CD4-positive, alpha-beta memory T cell (primary cell): Measurements from ENCODE around the gene RASSF5. TPM values are rescaled to one million over a fixed set of nuclear protein-coding genes. Genes with fewer than 3 reads are reported as not detected.
"Not testable (repeated sequence)": the region's sequence is repeated elsewhere in the genome, so short reads cannot be mapped to it uniquely, and the experiment has no call there.

Experiments
- CTCF ChIA-PET: fragments of 350-600 bp; sonication (Branson Sonifier 250); formaldehyde crosslinking; loops from one replicate; lab custom pipeline; 2021; ENCODE audit warnings: inconsistent platforms; ENCODE audit not compliant: partially characterized antibody; lab: Charles Lee
- POLR2A ChIA-PET: fragments of 350-600 bp; sonication (Branson Sonifier 250); formaldehyde crosslinking; loops from one replicate; lab custom pipeline; 2021; ENCODE audit not compliant: partially characterized antibody; lab: Charles Lee
- DNase-seq, 5 donors: peaks; one replicate each; pipeline versions ENCODE4 v3.0.0 to v3.0.0-alpha.2; 2020 to 2022; ENCODE audit warnings: mixed read lengths in 1 of 5
- H3K27ac ChIP-seq: one replicate; pipeline ENCODE4 v1.7.0; 2013; ENCODE audit warnings: low read depth, low read length
- H3K27me3 ChIP-seq: 2 replicates; pipeline ENCODE4 v1.7.0; 2013; ENCODE audit warnings: mild to moderate bottlenecking, low read length, moderate library complexity; ENCODE audit not compliant: insufficient read depth
- H3K36me3 ChIP-seq: 2 replicates; pipeline ENCODE4 v1.7.0; 2013; ENCODE audit warnings: mild to moderate bottlenecking, low read length, moderate library complexity; ENCODE audit not compliant: insufficient read depth
- H3K4me1 ChIP-seq: 2 replicates; pipeline ENCODE4 v1.7.0; 2013; ENCODE audit warnings: mild to moderate bottlenecking, low read length, moderate library complexity; ENCODE audit not compliant: insufficient read depth
- H3K4me3 ChIP-seq, 2 donors: one replicate each; pipeline ENCODE4 v1.7.0; 2013; ENCODE audit warnings: low read length in 2 of 2, mild to moderate bottlenecking in 1 of 2
- H3K9me3 ChIP-seq, 2 donors: one replicate each; pipeline ENCODE4 v1.7.0; 2013; ENCODE audit warnings: low read length in 2 of 2, control low read depth in 1 of 2; ENCODE audit not compliant: control insufficient read depth in 1 of 2
- H3K27ac Mint-ChIP-seq, 7 donors: one replicate each; pipeline ENCODE4 v1.8.0; 2020 to 2021; ENCODE audit warnings: mixed read lengths in 7 of 7, mild to moderate bottlenecking in 6 of 7, inconsistent platforms in 3 of 7, moderate library complexity in 3 of 7
- H3K27me3 Mint-ChIP-seq, 2 donors: one replicate each; pipeline ENCODE4 v1.8.0; 2020 to 2021; ENCODE audit warnings: mixed read lengths in 2 of 2
- H3K36me3 Mint-ChIP-seq, 2 donors: one replicate each; pipeline ENCODE4 v1.8.0; 2020 to 2021; ENCODE audit warnings: mixed read lengths in 2 of 2, inconsistent platforms in 1 of 2, mild to moderate bottlenecking in 1 of 2
- H3K4me1 Mint-ChIP-seq, 4 donors: one replicate each; pipeline ENCODE4 v1.8.0; 2020 to 2021; ENCODE audit warnings: mixed read lengths in 4 of 4, mild to moderate bottlenecking in 1 of 4
- H3K4me3 Mint-ChIP-seq, 8 donors: one replicate each; pipeline ENCODE4 v1.8.0; 2020 to 2021; ENCODE audit warnings: mixed read lengths in 8 of 8, mild to moderate bottlenecking in 7 of 8, moderate library complexity in 6 of 8, inconsistent platforms in 3 of 8
- H3K9me3 Mint-ChIP-seq, 8 donors: one replicate each; pipeline ENCODE4 v1.8.0; 2020 to 2021; ENCODE audit warnings: mixed read lengths in 8 of 8, mild to moderate bottlenecking in 5 of 8, inconsistent platforms in 3 of 8, moderate library complexity in 1 of 8
- intact Hi-C: fragments of 100-400 bp; cut with micrococcal nuclease; formaldehyde crosslinking; loops from one replicate; pipeline ENCODE4 v1.15.1; 2023
- polyA plus RNA-seq, 2 donors: library from polyadenylated mRNA; unstranded; fragments of 300-500 nt; fragmentation: Illumina TruSeq; gene quantifications; one replicate each; pipeline ENCODE4 v1.2.3, GENCODE V29; 2021
- total RNA-seq, 2 experiments: library from RNA; stranded (reverse); gene quantifications; one replicate each; pipeline ENCODE4 v1.2.3, GENCODE V29; 2021

Gene RASSF5
- total and polyA plus RNA-seq, 4 experiments from 2014 or later: 186 to 298 (median 220) TPM

- ChIA-PET CTCF (interaction anchor here (0.5 to 18.9 kb wide), 16 partner anchors 8 to 117 kb away, joined by 3 to 550 read pairs (median 4); partner anchors contain the start of genes DYRK3 and EIF2D), POLR2A (interaction anchor here (0.9 to 19.2 kb wide), 8 partner anchors 20 to 115 kb away, joined by 3 to 786 read pairs (median 4); partner anchors contain the start of genes DYRK3, IKBKE and RASSF5)
- Mint-ChIP-seq H3K4me1 (peaks cover 79 to 94% (median 87%) of the 10 kb centered on the region in 4 donors), H3K4me3 (peak overlapping the region; percentile 62 to 86 (median 78)), H3K36me3 (peaks cover 35 to 72% of the 10 kb centered on the region in 2 donors), H3K9me3 (peaks cover 0 to 5% (median 0%) of the 10 kb centered on the region in 8 donors), H3K27ac (peak overlapping the region; percentile 93 to 99 (median 97)), H3K27me3 (no peaks in the 10 kb centered on the region)
- H3K36me3 ChIP-seq: peaks cover 27% of the 10 kb centered on the region
- peak overlapping the region; percentile 11 to 37 for H3K4me3 ChIP-seq
- H3K9me3 ChIP-seq: no peaks in the 10 kb centered on the region
- DNase-seq: peak; percentile 81 to 98 (median 83)
- H3K4me1 ChIP-seq: peaks cover 99% of the 10 kb centered on the region
- H3K27ac ChIP-seq: peak overlapping the region; percentile 89
- H3K27me3 ChIP-seq: no peaks in the 10 kb centered on the region
- intact Hi-C loops: loop anchor here (1.0 kb wide), 1 partner anchor 24 kb away; no protein-coding TSS in a partner anchor
Measured at GRCh38 chr1:206579747-206580437, 72.6 kb downstream of the RASSF5 start.

GRCh38 chr1:206580438-206581113 is 73.2 kb downstream of the RASSF5 start:
- ChIA-PET POLR2A (interaction anchor here (0.9 to 19.2 kb wide), 10 partner anchors 9 to 116 kb away, joined by 3 to 786 read pairs (median 4); partner anchors contain the start of genes DYRK3, IKBKE and RASSF5), CTCF (interaction anchor here (0.8 to 18.9 kb wide), 17 partner anchors 8 to 118 kb away, joined by 3 to 550 read pairs (median 4); partner anchors contain the start of genes DYRK3 and EIF2D)
- Histone ChIP-seq H3K4me3 (peak overlapping the region; percentile 11 to 37), H3K36me3 (peaks cover 33% of the 10 kb centered on the region), H3K4me1 (peaks cover 92% of the 10 kb centered on the region), H3K9me3 (no peaks in the 10 kb centered on the region), H3K27ac (peak overlapping the region; percentile 89), H3K27me3 (no peaks in the 10 kb centered on the region)
- Mint-ChIP-seq H3K4me1 (peaks cover 73 to 91% (median 81%) of the 10 kb centered on the region in 4 donors), H3K36me3 (peaks cover 40 to 72% of the 10 kb centered on the region in 2 donors), H3K27ac (peak overlapping the region; percentile 93 to 99 (median 97)), H3K27me3 (no peaks in the 10 kb centered on the region), H3K4me3 (peak overlapping the region; percentile 62 to 86 (median 78)), H3K9me3 (peaks cover 0 to 5% (median 0%) of the 10 kb centered on the region in 8 donors)
- intact Hi-C loops: loop anchor here (1.0 kb wide), 1 partner anchor 24 kb away; no protein-coding TSS in a partner anchor
- DNase-seq: no peak

- Histone ChIP-seq H3K27ac (peak overlapping the region; percentile 89), H3K36me3 (peaks cover 39% of the 10 kb centered on the region), H3K4me3 (peak overlapping the region in 1 of 2 donors; percentile 11), H3K4me1 (peaks cover 87% of the 10 kb centered on the region)
- peaks cover 44 to 77% of the 10 kb centered on the region in 2 donors for H3K36me3 Mint-ChIP-seq
- H3K27me3 ChIP-seq, H3K9me3 Mint-ChIP-seq, intact Hi-C loops, H3K9me3 ChIP-seq, DNase-seq, H3K27me3 Mint-ChIP-seq: not testable (repeated sequence)
- peaks cover 69 to 86% (median 76%) of the 10 kb centered on the region in 4 donors for H3K4me1 Mint-ChIP-seq
- H3K27ac Mint-ChIP-seq: peak overlapping the region; percentile 93 to 99 (median 97)
- CTCF ChIA-PET: interaction anchor here (0.9 to 18.9 kb wide), 11 partner anchors 9 to 118 kb away, joined by 3 to 550 read pairs (median 8); partner anchors contain the start of gene DYRK3
- POLR2A ChIA-PET: interaction anchor here (0.9 to 19.2 kb wide), 8 partner anchors 8 to 74 kb away, joined by 3 to 786 read pairs (median 4); partner anchors contain the start of genes DYRK3 and RASSF5
- H3K4me3 Mint-ChIP-seq: peak overlapping the region; percentile 62 to 86 (median 80)
Measured at GRCh38 chr1:206581114-206581497, 73.8 kb downstream of the RASSF5 start.

- Histone ChIP-seq H3K9me3 (no peaks in the 10 kb centered on the region), H3K27ac (peak overlapping the region; percentile 89), H3K4me1 (peaks cover 82% of the 10 kb centered on the region), H3K36me3 (peaks cover 43% of the 10 kb centered on the region), H3K27me3 (no peaks in the 10 kb centered on the region), H3K4me3 (no peak overlapping the region)
- no peaks in the 10 kb centered on the region for H3K27me3 Mint-ChIP-seq
- peaks cover 64 to 81% (median 72%) of the 10 kb centered on the region in 4 donors for H3K4me1 Mint-ChIP-seq
- POLR2A ChIA-PET: interaction anchor here (0.9 to 19.2 kb wide), 7 partner anchors 8 to 75 kb away, joined by 3 to 786 read pairs (median 5); partner anchors contain the start of genes DYRK3 and RASSF5
- CTCF ChIA-PET: interaction anchor here (1.1 to 18.9 kb wide), 7 partner anchors 16 to 119 kb away, joined by 3 to 550 read pairs (median 132); partner anchors contain the start of gene DYRK3
- intact Hi-C loops: no loop called here
- peak overlapping the region; percentile 62 to 86 (median 80) for H3K4me3 Mint-ChIP-seq
- peaks cover 0 to 2% (median 0%) of the 10 kb centered on the region in 8 donors for H3K9me3 Mint-ChIP-seq
- DNase-seq: peak; percentile 64 to 93 (median 66)
- peaks cover 43 to 77% of the 10 kb centered on the region in 2 donors for H3K36me3 Mint-ChIP-seq
- peak overlapping the region; percentile 93 to 99 (median 97) for H3K27ac Mint-ChIP-seq
Measured at GRCh38 chr1:206581571-206581981, 74.2 kb downstream of the RASSF5 start.

- Histone ChIP-seq H3K9me3 (no peaks in the 10 kb centered on the region), H3K27me3 (no peaks in the 10 kb centered on the region), H3K4me3 (no peak overlapping the region), H3K36me3 (peaks cover 53% of the 10 kb centered on the region), H3K4me1 (peaks cover 72% of the 10 kb centered on the region), H3K27ac (peak overlapping the region; percentile 89)
- Mint-ChIP-seq H3K27ac (peak overlapping the region; percentile 93 to 99 (median 97)), H3K4me3 (peak overlapping the region in 7 of 8 donors; percentile 12 to 92 (median 85)), H3K9me3 (peaks cover 0 to 2% (median 0%) of the 10 kb centered on the region in 8 donors), H3K36me3 (peaks cover 43 to 82% of the 10 kb centered on the region in 2 donors), H3K4me1 (peaks cover 59 to 78% (median 67%) of the 10 kb centered on the region in 4 donors), H3K27me3 (no peaks in the 10 kb centered on the region)
- intact Hi-C loops: loop anchor here (2.0 kb wide), 2 partner anchors 14 to 76 kb away; partner anchors contain the start of gene RASSF5
- DNase-seq: no peak
- ChIA-PET POLR2A (interaction anchor here (0.8 to 19.2 kb wide), 4 partner anchors 22 to 113 kb away, joined by 3 to 786 read pairs (median 43); partner anchors contain the start of gene IKBKE), CTCF (interaction anchor here (1.0 to 18.9 kb wide), 14 partner anchors 8 to 120 kb away, joined by 3 to 550 read pairs (median 16); partner anchors contain the start of genes EIF2D and IKBKE)
Measured at GRCh38 chr1:206582537-206582936, 75.2 kb downstream of the RASSF5 start.
